HUDEP-2 (cell line): ENCODE results near the gene CEP68.

Experiments used
- DNase-seq, 76 experiments: peaks; one replicate each; lab custom pipeline; 2025; ENCODE audit not compliant: unreplicated experiment in 76 of 76; lab: John Stamatoyannopoulos, UW

The CEP68 gene

GRCh38 chr2:65055422-65056214, 598 bp upstream of the CEP68 start:
- DNase-seq: peak in 14 of 76 experiments; percentile 37 to 74 (median 46)

- peak in 1 of 76 experiments; percentile 2 for DNase-seq
Observed at GRCh38 chr2:65057054-65057375, 799 bp downstream of the CEP68 start.

- peak in 2 of 76 experiments; percentile 2 to 8 for DNase-seq
Observed at GRCh38 chr2:65057391-65058052, 1.3 kb downstream of the CEP68 start.

GRCh38 chr2:65059071-65059470, 2.9 kb downstream of the CEP68 start:
- DNase-seq: no peak

- no peak for DNase-seq
Observed at GRCh38 chr2:65061146-65061909, 5.1 kb downstream of the CEP68 start.

GRCh38 chr2:65061910-65062339, 5.7 kb downstream of the CEP68 start:
- no peak for DNase-seq

GRCh38 chr2:65062843-65063825, 6.9 kb downstream of the CEP68 start:
- no peak for DNase-seq

GRCh38 chr2:65064728-65065552, 8.7 kb downstream of the CEP68 start:
- DNase-seq: peak in 69 of 76 experiments; percentile 23 to 84 (median 53)

- DNase-seq: no peak
Observed at GRCh38 chr2:65067806-65068553, 11.8 kb downstream of the CEP68 start.

GRCh38 chr2:65069439-65069824, 13.2 kb downstream of the CEP68 start:
- DNase-seq: no peak

GRCh38 chr2:65070172-65070830, 14.1 kb downstream of the CEP68 start:
- DNase-seq: no peak

- DNase-seq: no peak
Observed at GRCh38 chr2:65070856-65071255, 14.6 kb downstream of the CEP68 start.

- DNase-seq: no peak
Observed at GRCh38 chr2:65071499-65072180, 15.4 kb downstream of the CEP68 start.

- DNase-seq: no peak
Observed at GRCh38 chr2:65072181-65072970, 16.2 kb downstream of the CEP68 start.

- no peak for DNase-seq
Observed at GRCh38 chr2:65073879-65074565, 17.8 kb downstream of the CEP68 start.

GRCh38 chr2:65075176-65075575, 19.0 kb downstream of the CEP68 start:
- DNase-seq: no peak
